Middle frontal gyrus (tissue), 1 donor: Measurements from ENCODE around the gene RNF157.

ENCODE experiments used
- DNase-seq: peaks from one replicate; pipeline ENCODE4 v3.0.0-alpha.2; 2015; ENCODE audit warnings: low spot score; ENCODE audit errors: extremely low spot score

RNF157 gene

DNA sequence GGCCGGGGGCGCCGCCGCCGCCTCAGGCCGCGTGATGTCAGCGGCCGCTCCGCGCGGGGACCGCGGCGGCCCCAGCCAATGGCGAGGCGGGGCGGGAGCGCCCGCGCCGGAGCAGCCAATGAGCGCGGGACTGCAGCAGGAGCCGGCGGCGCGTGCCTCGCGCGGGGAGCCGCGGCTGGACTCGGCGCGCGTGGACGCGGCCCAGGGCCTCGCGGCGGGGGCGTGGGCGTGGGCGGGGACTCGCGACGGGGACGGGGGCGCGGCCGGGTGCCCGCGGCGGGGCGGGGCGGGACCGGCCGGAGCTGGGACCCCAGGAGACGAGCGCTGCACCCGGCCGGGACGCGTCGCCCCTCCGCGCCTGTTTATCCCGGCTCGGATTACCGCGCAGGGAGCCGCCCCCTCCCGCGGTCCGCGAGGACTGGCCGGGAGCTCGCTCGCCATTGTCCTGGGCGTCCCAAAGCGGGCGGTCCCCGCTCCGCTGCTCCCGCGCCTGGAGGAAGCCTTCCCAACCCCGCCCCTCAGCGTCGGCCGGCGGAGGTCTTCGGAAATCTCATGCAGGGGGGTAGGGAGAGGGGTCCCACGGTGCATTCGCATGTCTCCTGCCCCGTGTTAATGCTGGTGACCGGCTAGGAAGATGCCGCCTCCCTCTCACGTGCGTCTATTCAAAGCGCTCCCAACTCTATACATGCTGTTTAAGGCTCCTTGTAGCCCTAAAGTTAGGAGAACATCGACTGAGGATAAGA, at the start of gene RNF157:
Gene RNF157, minus strand, starts transcription at position 33 of the 743 bp plus-strand sequence. CDS start 253 bp downstream, outside the sequence.
- peak; percentile 63 for DNase-seq

DNA sequence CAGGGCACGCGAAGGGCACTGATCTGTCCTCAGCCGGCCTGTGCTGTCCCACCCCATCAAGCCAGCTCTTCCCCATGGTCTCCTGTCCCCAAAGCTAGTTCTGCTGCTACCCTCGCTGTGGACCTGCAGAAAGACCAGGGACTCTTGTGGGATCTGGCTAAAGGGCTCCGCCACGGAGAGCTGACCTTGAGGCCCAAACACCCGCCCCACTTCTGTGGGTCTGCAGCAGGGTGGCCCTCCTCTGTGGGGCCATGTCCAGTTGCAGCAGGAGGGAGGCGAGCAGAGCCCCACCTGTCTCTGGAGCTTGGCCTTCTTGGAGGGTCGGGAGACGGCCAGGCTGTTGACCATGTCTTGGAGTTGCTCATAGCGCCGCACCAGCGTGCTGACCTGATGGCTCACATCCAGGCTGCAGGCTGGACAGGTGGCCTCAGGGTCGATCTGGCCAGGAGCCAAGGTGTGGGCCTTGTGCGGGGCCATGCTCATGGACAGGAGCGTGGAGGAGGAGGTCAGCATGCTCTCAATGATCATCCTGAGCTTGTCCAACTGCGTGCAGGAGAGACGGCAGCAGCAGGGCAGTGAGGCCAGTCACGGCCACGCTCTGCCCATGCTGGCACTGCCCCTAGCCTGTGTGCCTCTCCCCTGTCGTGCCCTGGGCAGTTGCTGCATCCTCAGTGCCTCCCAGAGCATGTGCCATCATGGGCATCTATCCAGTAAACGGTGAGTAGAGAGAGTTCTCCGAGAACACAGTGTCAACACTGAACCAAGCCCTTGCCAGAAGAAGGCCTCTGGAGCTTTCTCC, 41.5 kb upstream of the RNF157 start:
- no peak for DNase-seq

DNA sequence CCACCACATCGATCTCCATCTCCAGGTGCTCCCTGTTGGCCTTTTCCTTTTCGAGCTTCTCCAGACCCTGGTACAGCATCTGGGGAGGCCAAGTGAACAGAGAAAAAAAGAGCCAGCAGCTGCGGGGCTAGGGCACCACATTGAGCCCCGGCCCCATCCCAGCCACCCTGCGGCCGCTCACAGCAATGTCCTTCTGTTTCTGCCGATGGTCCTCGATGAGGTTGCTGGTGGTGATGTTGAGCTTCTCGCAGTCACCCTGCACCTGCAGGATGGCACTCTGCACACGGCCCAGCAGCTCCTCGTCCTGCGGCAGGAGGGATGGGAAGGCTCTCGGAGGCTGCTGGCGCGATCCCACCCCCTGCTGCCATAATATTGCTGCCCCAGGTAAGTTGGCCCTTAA, 40.4 kb upstream of the RNF157 start:
- DNase-seq = no peak

DNA sequence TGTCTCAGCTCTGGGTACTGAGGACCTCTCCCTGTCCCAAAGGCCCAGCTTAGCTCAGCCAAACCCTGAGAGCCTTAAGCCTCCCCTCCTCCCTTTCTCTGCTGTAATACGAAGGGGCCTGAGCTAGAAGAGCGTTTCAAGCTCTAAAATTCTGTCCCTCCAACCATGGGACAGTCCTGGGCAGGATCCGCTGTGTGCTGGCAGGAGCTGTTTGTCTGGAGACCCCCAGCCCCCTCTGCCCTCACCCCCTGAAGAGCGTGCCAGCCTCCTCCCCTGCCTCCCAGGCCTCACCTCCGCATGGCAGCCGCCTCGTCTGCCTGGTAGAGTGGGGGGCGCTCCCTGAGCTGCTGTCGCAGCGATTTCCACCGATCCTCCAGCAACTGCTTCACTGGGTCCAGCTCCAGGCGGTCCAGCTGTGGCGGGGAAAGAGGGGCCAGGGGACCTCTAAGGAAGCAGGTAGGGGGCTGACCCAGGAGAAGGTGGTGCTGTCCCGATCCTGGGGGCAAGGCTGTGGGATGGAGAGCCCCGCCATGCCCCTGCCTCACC, 39.5 kb upstream of the RNF157 start:
- DNase-seq = no peak

DNA sequence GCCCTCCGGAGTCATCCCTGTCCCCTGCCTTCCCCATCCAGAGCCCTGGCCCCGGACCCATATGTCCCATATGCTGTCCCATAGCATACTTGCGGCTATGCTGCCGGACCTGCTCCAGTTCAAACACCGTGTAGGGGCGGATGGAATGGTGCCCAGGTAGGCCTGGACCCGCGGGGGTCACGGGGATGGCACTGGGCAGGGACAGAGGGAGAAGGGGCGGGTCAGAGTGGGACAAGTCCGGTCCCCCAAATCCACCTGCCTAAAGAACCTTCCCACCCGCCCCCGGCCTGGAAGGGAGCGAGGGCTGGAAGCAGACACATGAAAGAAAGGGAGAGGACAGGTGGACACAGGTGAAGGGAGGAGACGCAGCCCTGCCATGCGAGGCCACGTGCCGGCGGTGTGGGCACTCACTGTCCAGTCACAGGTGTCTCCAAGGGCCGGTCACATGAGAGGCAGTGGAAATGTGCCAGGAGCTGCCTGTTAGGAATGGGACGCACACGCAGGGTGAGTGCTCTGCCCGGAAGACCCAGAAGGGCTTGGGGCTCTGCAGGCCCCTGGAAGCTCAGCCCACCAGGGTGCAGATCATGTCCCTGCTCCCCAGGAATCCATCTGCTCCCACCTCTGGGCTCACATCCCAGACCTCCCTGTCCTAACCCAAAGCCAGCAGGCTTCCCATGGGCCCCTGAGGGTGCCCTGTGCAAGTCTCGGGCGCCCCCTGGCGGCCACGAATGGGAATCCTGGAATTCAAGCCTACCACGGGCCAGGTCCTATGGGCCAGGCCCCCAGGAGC, 38.9 kb upstream of the RNF157 start:
- peak; percentile 62 for DNase-seq

- DNase-seq = no peak
Observed at GRCh38 chr17:76278268-76278908, 38.1 kb upstream of the RNF157 start.

- DNase-seq = no peak
Observed at GRCh38 chr17:76277300-76278267, 37.3 kb upstream of the RNF157 start.

DNA sequence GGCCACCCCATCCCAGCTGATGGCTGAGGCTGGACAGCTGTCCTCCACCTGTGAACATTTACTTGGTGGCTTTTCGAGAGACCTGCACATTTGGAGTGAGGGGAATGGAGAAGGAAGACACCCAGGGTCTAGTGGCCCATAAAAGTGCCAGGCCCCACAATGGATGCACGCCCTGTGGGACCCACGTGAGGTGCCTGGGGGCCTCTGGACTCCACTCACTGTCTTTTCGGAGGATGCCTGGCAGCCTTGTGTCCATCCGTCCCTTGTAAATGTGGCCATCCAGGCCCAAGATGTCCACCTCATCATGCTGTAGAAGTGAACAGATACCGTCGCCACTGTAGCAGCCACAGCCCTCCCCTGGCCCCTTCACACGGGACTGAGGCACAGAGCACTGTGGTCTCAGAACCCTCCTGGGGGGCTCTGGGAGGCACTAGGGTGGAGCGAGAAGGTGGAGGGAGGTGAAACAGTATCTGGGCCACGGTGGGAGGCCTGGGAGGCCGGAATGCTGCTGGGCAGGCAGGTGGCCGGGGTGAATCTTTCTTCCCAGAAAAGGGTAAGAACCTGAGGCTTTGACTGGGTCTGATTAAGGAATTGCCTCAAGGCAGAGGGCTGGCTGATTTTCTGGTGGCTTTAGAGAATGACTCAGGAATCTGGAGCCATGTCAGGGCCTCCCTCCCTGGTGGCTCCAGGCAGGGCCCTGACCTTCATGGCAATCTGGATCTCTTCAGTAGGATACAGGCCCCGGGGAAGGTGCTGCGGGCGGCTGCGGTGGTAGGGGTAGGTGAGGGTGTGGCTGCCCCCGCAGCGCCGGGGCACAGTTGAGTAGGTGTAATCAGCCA, 36.4 kb upstream of the RNF157 start:
- no peak for DNase-seq

GRCh38 chr17:76276069-76276431, 35.8 kb upstream of the RNF157 start:
- DNase-seq = no peak

DNA sequence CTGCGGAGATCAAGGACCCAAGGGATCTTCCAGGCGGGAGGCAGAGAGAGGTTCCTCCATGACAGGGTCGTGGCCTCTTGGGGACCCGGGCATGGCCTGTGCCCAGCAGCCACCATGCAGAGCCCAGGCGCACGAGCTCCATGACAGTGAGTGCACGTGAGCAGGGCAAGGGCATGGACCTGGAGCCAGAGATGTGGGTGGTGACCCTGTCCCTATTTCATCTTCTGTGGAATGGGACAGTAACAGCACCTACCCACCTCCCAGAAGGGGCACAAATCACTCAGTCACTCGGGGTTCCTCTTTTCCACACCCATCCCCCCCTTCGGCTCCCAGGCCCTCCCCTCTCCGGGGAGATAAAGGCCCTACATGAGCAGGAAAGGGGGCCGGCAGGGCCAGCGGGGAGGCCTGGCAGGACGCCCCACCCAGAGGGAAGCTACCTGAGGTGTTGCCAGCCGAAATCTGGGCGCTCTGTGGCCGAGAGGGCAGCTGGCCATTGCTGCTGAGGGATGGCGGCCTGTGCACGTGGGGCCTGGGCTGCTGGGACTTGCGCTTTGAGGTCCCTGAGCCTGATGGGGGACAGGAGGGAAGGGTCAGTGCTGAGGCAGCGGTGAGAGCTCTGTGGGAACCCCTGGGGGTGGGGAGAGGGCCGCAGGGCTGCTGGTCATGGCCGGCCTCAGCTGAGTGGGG, 35.2 kb upstream of the RNF157 start:
- DNase-seq = no peak

DNA sequence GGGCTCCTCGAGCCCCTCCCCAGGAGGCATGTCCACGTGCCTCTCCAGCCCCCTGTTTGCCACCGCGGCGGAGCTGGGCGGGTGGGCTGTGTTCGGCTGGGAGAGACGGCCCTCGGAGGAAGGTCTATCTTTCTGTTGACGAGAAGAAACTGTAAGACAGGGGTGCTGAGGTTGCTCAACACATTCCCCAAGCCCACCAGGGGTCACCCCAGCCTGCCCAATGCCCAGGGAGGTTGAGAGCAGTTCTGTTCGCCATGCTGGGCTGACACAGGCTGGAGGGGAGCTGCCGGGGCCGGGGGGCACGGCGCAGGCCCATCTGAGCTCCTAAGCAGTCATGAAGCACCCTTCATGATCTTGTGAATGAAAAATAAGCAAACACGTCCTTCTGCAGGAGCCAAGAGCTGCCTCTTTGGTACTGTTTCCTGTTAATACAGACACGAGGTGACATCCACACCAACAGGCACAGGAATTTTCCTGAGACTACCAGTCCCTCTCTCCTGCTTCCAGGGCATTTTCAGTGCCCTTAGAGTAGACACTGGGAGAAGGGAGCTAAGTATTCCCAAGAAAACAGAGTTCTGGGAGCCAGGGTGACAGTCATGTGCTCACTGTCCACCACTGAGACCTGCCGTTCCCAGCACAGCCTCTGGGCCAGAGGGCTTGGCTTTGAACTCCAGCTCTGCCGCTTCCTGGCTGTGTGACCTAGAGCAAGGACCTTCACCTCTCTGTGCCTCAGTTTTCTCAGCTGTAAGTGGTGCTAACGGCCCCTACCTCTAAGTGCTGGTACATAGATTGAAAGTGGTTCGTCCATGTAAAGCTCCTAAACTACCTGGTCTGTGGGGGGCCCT, 34.0 kb upstream of the RNF157 start:
- DNase-seq = no peak

DNA sequence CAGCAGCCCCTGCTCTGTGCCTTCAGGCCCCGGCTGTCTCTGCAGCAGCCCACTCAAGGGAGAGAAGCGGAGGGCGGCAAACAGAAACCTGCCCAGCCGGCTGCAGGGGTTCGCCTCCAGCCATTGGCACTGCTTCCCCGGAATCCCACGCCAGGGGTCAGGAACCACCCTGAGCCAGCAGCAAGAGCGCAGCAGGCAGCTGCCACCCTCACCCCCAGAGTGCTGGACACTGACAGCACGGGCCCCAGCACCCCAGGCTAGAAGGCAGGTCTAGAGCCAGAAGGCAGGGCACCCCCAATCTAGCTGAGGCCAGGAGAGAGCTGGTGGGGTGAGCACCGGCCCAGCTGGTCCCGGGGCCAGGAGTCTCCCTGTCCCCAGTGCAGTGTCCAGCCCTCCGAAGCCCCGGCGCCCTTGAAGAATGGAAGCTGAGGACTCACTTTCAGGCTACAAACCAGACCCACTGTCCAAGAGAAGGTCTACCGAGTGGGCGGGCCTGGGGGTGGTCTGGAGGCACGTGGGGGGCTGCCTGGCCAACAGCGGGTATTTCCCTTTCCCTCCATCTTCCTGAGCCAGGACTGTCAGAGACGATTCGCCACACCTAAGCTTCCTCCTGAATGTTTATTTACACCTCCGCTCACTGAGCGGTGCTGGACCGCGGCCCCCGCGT, 33.3 kb upstream of the RNF157 start:
- DNase-seq = no peak

- no peak for DNase-seq
Observed at GRCh38 chr17:76272541-76273444, 32.5 kb upstream of the RNF157 start.

- DNase-seq = no peak
Observed at GRCh38 chr17:76271669-76272540, 31.6 kb upstream of the RNF157 start.
